Spinal cord (tissue), 10 donors: ENCODE data around the gene DNMBP. TPM values are rescaled to one million over a fixed set of nuclear protein-coding genes. Genes with fewer than 3 reads are reported as not detected.

Experiments used
- DNase-seq, 6 donors: peaks; one replicate each; pipeline versions ENCODE4 v3.0.0 to v3.0.0-alpha.2; 2013 to 2015; ENCODE audit warnings: low spot score in 6 of 6, low read depth in 4 of 6
- H3K27ac ChIP-seq: one replicate; pipeline ENCODE4 v1.5.1; 2013; ENCODE audit warnings: low read depth, low read length, control low read depth
- H3K27me3 ChIP-seq: one replicate; pipeline ENCODE4 v1.6.1; 2013; ENCODE audit warnings: low read length; ENCODE audit not compliant: control insufficient read depth, insufficient read depth
- H3K36me3 ChIP-seq: one replicate; pipeline ENCODE4 v1.6.1; 2013; ENCODE audit warnings: low read length; ENCODE audit not compliant: control insufficient read depth, insufficient read depth
- H3K4me1 ChIP-seq: one replicate; pipeline ENCODE4 v1.6.1; 2013; ENCODE audit warnings: low read length; ENCODE audit not compliant: control insufficient read depth, insufficient read depth
- H3K4me3 ChIP-seq: one replicate; pipeline ENCODE4 v1.5.1; 2013; ENCODE audit warnings: low read depth, low read length, control low read depth
- H3K9me3 ChIP-seq: one replicate; pipeline ENCODE4 v1.6.1; 2013; ENCODE audit warnings: low read length; ENCODE audit not compliant: control insufficient read depth, insufficient read depth
- WGBS: methylation state at CpG from one replicate; pipeline ENCODE4 v1.1.5; 2013; ENCODE audit warnings: missing lambda C conversion rate; ENCODE audit not compliant: insufficient coverage; 5-methylcytosine and 5-hydroxymethylcytosine counted together
- polyA plus RNA-seq, 2 donors: library from polyadenylated mRNA; unstranded; fragments of 120-200 nt; gene quantifications; one replicate each; pipeline ENCODE4 v1.2.1, GENCODE V29; 2013; ENCODE audit not compliant: insufficient read length in 2 of 2
- total RNA-seq, 2 donors: library from RNA; depleted of rRNA in 1 of 2; stranded (reverse); fragments of 120-200 nt in 1 of 2; fragments of >200 nt in 1 of 2; gene quantifications; one replicate each; pipeline versions ENCODE4 v1.2.3 to v1.2.4, GENCODE V29; 2013 to 2014
- donor health status: healthy.

The DNMBP gene
- total and polyA plus RNA-seq, 4 donors, result 10.8 to 18.0 (median 13.0) TPM

- Histone ChIP-seq H3K27ac (no peak overlapping the region), H3K27me3 (no peaks in the 10 kb centered on the region), H3K4me1 (peaks cover 7% of the 10 kb centered on the region), H3K9me3 (no peaks in the 10 kb centered on the region), H3K4me3 (no peak overlapping the region), H3K36me3 (no peaks in the 10 kb centered on the region)
- DNase-seq, result no peak
- 86% methylated on average over 2 of the region's 3 CpGs for WGBS
These were observed 85.1 kb downstream of the DNMBP start for GRCh38 chr10:99924451-99925255.

- no peak overlapping the region for H3K27ac ChIP-seq
- no peak overlapping the region for H3K4me3 ChIP-seq
- H3K4me1 ChIP-seq, result peaks cover 12% of the 10 kb centered on the region
- H3K9me3 ChIP-seq, result no peaks in the 10 kb centered on the region
- WGBS, result 100% methylated on average over 1 of the region's 2 CpGs
- H3K27me3 ChIP-seq, result no peaks in the 10 kb centered on the region
- DNase-seq, result no peak
- no peaks in the 10 kb centered on the region for H3K36me3 ChIP-seq
These were observed 87.8 kb downstream of the DNMBP start for GRCh38 chr10:99921948-99922347.

- no peaks in the 10 kb centered on the region for H3K9me3 ChIP-seq
- no peaks in the 10 kb centered on the region for H3K36me3 ChIP-seq
- 97% methylated on average over 3 of the region's 4 CpGs for WGBS
- H3K27me3 ChIP-seq, result no peaks in the 10 kb centered on the region
- no peak for DNase-seq
- peaks cover 6% of the 10 kb centered on the region for H3K4me1 ChIP-seq
- H3K4me3 ChIP-seq, result no peak overlapping the region
- no peak overlapping the region for H3K27ac ChIP-seq
These were observed 88.8 kb downstream of the DNMBP start for GRCh38 chr10:99920901-99921300.

- H3K27ac ChIP-seq, result no peak overlapping the region
- no peaks in the 10 kb centered on the region for H3K36me3 ChIP-seq
- WGBS, result 94% methylated on average over 4 of the region's 5 CpGs
- no peak overlapping the region for H3K4me3 ChIP-seq
- no peaks in the 10 kb centered on the region for H3K27me3 ChIP-seq
- peaks cover 6% of the 10 kb centered on the region for H3K4me1 ChIP-seq
- no peak for DNase-seq
- no peaks in the 10 kb centered on the region for H3K9me3 ChIP-seq
These were observed 89.3 kb downstream of the DNMBP start for GRCh38 chr10:99920486-99920885.

GRCh38 chr10:99917963-99918825 is 91.6 kb downstream of the DNMBP start:
- Histone ChIP-seq H3K4me1 (peaks cover 15% of the 10 kb centered on the region), H3K4me3 (peak overlapping the region; percentile 32), H3K36me3 (no peaks in the 10 kb centered on the region), H3K27ac (peak overlapping the region; percentile 83), H3K9me3 (no peaks in the 10 kb centered on the region), H3K27me3 (no peaks in the 10 kb centered on the region)
- peak; percentile 31 to 84 (median 54) for DNase-seq
- 6% methylated on average over 8 of the region's 10 CpGs for WGBS

GRCh38 chr10:99916776-99917175 is 93.0 kb downstream of the DNMBP start:
- H3K36me3 ChIP-seq, result no peaks in the 10 kb centered on the region
- DNase-seq, result no peak
- 100% methylated on average over 1 of the region's 5 CpGs for WGBS

GRCh38 chr10:99915414-99915813 is 94.3 kb downstream of the DNMBP start:
- Histone ChIP-seq H3K9me3 (no peaks in the 10 kb centered on the region), H3K4me1 (peaks cover 15% of the 10 kb centered on the region), H3K27ac (no peak overlapping the region), H3K27me3 (no peaks in the 10 kb centered on the region), H3K36me3 (no peaks in the 10 kb centered on the region), H3K4me3 (no peak overlapping the region)
- 100% methylated on average over 2 of the region's 6 CpGs for WGBS
- DNase-seq, result no peak

More at GRCh38 chr10:99916776-99917175, 93.0 kb downstream of the DNMBP start:
- Histone ChIP-seq H3K27ac (no peak overlapping the region), H3K9me3 (no peaks in the 10 kb centered on the region), H3K4me3 (no peak overlapping the region), H3K27me3 (no peaks in the 10 kb centered on the region), H3K4me1 (peaks cover 15% of the 10 kb centered on the region)

GRCh38 chr10:99914236-99914635 is 95.5 kb downstream of the DNMBP start:
- Histone ChIP-seq H3K27me3 (no peaks in the 10 kb centered on the region), H3K4me1 (peaks cover 15% of the 10 kb centered on the region), H3K36me3 (no peaks in the 10 kb centered on the region), H3K27ac (peak overlapping the region; percentile 11), H3K9me3 (no peaks in the 10 kb centered on the region), H3K4me3 (peak overlapping the region; percentile 41)
- DNase-seq, result no peak
- no CpG with 5 or more reads among the region's 3 CpGs for WGBS

GRCh38 chr10:99913831-99914235 is 95.9 kb downstream of the DNMBP start:
- H3K27ac ChIP-seq, result peak overlapping the region; percentile 11
- H3K27me3 ChIP-seq, result no peaks in the 10 kb centered on the region
- H3K9me3 ChIP-seq, result no peaks in the 10 kb centered on the region
- peak overlapping the region; percentile 41 for H3K4me3 ChIP-seq
- 34% methylated on average over 6 of the region's 9 CpGs for WGBS
- no peaks in the 10 kb centered on the region for H3K36me3 ChIP-seq
- peaks cover 15% of the 10 kb centered on the region for H3K4me1 ChIP-seq
- DNase-seq, result peak in 5 of 6 donors; percentile 36 to 81 (median 42)
